ENCODE results near the gene LRAT.

DNA sequence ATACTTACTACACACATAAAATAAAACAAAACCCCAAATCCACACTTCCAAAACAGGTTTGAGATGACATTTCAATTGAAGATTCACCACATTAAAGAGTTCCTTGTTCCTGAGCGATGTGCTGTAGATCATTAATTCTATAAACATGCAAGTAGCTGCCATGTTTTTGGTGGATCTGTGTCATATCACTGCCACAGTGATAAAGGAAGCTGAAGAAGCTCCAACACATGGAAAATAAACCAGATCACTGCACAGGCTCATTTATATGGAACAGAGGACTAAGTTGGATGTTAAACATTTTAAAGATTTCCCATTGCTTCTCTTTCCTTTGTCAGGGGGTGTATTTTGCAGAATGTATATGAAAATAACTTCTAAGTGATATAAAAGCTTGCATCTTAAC is 34.5 kb downstream of the LRAT start:
- no peak for TF ChIP-seq CTCF (IDR thresholded peaks at IDR 0.05; ENCODE audit: insufficient read depth, low read depth, low read length)
- no peak for TF ChIP-seq EZH2 (IDR thresholded peaks at IDR 0.05; ENCODE audit: insufficient read depth, low read length)

Measured in astrocyte (in vitro differentiated cells and primary cell).